Right hindlimb (tissue), 1 donor: ENCODE measurements around the gene ROBO4.

Experiments used
- DNase-seq: peaks from one replicate; pipeline ENCODE4 v3.0.0-alpha.2; 2018

The ROBO4 gene

GRCh38 chr11:124917115-124917637 lies 19.5 kb upstream of the ROBO4 start:
- peak; percentile 74 for DNase-seq

GRCh38 chr11:124916370-124916710 lies 18.7 kb upstream of the ROBO4 start:
- no peak for DNase-seq

DNA sequence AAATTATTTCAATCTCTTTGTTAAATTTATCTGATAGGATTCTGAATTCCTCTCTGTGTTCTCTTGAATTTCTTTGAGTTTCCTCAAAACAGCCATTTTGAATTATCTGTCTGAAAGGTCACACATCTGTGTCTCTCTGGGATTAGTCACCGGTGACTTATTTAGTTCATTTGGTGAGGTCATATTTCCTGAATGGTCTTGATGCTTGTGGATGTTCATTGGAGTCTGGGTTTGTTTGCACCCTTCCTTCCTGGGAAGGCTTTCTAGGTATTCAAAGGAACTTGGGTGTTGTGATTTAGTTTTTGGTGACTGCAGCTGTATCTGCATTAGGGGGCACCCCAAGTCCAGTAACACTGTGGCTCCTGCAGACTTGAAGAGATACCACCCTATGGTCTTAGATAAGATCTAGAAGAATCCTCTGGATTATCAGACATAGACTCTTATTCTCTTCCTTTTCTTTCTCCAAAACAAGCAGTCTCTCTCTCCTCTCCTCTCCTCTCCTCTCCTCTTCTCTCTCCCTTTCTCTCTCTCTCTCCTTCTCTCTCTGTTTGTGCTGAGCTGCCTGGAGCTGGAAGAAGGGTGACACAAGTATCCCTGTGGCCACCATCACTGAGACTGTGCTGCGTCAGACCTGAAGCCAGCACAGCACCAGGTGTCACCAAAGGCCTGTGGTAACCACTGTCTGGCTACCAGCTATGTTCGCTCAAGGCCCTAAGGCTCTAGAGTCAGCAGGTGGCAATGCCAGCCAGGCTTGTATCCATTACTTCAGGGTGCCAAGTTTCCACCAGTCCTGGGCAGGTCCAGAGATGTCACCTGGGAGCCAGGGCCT lies 18.1 kb upstream of the ROBO4 start:
- DNase-seq, result no peak

GRCh38 chr11:124902616-124903015 lies 5.0 kb upstream of the ROBO4 start:
- DNase-seq, result no peak

DNA sequence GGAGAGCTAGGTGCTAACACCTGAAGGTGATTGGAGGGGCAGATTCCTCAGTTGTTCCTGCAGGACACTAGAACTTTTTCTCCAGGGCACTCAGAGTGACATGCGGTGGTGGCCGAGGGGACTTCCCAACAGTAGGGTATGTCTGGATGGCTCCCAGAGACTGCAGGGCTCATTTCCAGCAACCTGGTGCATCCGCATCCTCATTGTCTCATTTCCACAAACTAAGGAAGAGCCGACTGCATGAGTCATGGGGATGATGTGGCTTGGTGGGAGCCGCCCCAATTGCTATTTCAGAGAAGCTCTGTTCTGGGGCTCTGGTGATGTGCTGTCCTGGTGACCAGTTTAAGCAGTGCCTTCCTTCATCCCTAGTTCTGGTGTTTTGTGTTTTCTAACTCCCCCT lies 2.8 kb upstream of the ROBO4 start:
- peak; percentile 59 for DNase-seq

- DNase-seq, result no peak
Observed at GRCh38 chr11:124899383-124900145, 1.9 kb upstream of the ROBO4 start.

DNA sequence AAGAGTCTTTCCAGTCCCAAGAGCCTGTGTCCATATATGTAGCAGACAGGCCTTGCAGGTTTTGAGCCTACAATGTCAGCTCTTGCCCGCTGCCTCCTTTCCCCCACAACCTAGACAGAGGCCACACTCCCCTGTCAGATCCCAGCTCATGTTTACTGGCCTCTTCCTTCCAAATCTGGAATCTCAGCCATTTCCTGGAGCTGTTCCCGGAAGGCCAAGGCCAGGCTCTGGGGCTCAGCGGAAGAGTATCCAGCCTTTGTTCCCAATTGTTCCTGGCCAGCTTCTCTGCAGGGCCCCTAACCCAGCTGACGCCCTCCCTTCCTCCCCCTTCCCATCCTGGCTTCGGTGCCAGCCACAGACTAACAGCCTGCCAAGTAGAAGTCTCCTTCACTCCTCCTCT lies 1.0 kb upstream of the ROBO4 start:
- DNase-seq, result peak; percentile 86

DNA sequence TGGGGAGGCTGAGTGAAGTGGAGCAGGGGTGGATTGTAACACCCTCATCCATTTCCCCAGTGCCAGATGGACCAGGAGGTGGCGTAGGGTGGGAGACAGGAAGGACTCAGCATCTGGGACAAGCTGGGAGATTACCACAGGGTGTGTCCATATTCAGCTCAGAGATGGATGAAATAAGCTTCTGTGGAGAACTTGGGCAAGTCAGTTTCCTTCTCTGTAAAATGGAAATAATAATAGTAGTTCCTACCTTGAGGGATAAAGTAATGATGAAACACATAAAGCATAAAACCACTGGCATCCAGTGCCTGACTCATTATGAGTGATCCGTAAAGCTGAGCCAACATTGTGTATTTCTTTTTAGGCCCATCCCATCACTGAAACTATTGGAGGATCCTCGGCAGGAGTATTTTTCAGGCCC lies 607 bp upstream of the ROBO4 start:
- DNase-seq, result no peak

- DNase-seq, result peak; percentile 76
Observed at GRCh38 chr11:124896821-124897391, 759 bp downstream of the ROBO4 start.

DNA sequence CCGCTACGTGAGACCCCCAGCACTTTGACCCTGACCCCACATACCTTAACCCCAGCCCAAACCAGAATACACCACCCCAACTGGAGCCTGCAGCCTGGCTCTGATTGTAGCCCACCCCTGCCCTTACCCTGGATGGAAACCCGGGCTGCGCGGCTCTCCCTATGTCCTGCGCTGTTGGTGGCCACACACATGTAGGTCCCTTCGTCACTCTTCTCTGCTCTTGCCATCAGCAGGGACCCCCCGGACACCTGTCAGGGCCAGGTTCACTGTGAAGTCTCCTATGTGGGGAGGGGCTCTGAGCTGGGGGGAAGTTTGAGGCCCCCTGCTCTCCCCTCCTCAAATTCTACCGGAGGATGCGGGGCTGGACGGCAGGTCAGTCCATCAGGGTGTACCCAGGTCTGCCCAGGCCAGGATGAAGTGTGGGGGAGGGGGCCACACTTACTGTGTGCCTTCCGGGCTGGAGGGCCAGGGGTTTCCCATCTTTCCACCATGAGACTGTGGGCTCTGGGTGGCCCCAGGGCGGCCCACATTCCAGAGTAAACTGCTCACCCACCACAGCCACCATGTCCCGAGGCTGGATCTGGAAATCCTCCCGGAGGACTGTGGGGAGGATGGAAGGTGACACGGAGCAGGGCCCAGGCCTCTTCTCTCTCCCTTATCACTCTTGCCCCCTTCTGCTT lies 1.5 kb downstream of the ROBO4 start:
- DNase-seq, result no peak

GRCh38 chr11:124895471-124895971 lies 2.1 kb downstream of the ROBO4 start:
- DNase-seq, result no peak

DNA sequence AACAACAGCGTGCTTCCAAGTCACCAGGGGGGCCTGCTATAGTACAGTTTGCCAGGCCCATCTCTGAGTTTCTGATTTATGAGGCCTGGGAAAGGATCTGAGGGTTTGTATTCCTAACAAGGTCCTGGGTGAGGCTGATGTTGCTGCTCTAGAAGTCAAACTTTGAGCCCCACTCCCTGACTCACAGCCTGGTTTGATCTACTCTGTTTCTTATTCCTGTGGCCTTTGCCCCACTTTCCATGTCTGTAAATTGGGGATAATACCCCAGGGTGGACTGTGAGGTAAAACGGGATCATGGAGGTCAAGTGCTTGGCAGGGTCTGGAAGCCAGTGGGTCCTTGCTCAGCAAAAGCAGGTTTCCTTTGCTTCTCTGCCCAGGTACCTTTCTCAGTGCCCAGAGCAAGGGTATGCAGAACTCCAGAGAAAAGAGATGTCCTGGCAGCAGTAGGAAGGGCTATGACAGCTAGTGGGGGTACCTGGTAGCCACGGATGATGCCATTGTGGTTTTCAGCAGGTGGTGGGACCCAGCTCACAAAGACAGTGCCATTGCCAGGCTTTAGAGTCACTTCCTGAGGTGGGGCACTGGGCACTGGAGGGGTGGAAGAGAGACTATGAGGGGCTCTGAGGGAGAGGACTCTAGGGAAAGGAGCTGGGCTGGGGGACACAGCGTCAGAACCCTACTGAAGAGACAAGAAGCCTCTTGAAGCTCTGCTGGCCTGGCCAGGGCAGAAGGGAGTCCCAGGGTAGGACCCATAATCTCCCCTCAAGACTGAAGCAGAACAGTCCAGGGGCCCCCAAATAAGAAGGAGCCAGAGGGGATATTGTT lies 2.8 kb downstream of the ROBO4 start:
- DNase-seq, result no peak

DNA sequence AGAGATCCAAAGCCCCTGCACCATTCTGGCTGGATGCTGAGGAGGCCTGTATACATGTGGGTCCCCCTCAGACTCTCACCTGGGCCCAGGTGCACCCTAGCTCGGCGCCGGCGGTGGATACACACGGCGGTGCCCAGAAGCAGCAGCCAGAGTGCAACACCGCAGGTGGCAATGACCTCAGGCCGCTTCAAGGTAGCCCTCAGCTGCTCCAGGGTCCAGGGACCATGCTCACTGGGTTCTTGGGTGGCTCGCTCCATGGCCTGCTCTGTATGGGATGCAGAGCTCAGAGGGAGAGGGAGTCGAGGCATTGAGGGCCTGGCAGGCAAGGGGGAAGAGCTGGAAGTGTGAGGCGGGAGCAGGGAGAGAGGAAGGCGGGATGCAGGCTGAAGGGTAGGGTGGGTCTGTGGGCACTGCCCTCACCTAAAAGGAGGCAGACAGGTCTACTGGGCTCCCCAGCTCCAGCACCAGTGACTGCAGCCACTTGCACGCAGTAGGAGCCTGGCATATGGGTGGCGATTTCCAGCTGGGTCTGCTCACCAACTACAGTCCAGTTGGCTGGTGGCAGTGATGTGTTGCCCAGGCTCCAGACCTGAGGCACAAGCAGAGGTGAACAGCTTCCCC lies 3.8 kb downstream of the ROBO4 start:
- DNase-seq, result no peak

DNA sequence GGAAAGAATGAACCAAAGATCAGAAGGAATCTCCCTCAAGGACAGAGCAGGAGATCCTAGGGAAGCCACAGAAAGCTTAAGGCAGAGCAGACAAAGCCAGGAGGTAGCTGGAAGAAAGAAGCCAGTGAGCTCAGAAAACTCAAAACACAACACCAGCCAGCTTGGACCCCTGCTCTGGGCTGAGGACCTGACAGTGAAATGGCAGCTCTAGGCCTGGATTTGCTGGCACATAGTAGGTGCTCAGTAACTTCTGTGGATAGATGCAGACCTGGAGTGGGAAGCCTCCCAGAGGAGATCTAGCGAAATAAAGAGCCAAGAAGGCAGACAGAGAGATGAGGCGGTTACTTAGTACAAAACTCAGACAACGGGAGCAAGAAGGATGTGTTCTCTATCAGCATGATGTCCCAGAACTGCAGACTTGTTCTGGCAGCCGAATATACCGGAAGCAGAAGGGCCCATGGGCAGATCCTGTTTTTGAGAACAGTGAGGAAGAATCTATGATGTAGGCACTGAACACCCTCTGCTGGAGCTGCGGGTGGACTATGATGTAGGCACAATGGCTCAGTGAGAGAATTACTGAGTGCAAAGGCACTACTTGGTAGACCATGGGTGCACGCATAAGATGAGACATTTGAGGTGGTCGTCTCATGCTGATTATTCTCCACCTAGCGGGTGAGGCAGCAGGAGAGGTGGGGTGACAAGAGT lies 4.8 kb downstream of the ROBO4 start:
- DNase-seq, result no peak

GRCh38 chr11:124892146-124892545 lies 5.5 kb downstream of the ROBO4 start:
- no peak for DNase-seq

GRCh38 chr11:124891373-124891861 lies 6.2 kb downstream of the ROBO4 start:
- peak; percentile 58 for DNase-seq

GRCh38 chr11:124890683-124891372 lies 6.8 kb downstream of the ROBO4 start:
- no peak for DNase-seq

DNA sequence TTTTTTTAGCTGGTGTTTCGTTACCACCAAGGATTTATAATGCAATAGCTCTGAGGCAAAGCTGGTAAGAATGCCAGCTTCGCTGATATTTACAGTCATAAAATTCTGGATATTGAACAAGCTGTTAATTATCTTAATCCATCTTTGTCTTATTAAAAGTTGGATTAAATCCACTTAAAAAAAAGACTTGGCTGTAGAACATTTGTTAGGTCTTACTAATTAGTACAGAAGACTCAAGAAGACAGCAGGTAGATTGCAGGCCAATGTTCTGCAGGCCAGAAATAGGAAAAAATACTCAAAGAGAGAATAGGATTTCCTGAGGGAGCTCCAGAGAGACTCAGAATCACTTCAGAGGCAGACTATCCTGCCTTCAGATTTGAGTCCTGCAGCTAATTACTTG lies 7.5 kb downstream of the ROBO4 start:
- no peak for DNase-seq

GRCh38 chr11:124889191-124890091 lies 8.2 kb downstream of the ROBO4 start:
- DNase-seq, result no peak
